Measurements from ENCODE around the gene DDX47.

Gene DDX47

DNA sequence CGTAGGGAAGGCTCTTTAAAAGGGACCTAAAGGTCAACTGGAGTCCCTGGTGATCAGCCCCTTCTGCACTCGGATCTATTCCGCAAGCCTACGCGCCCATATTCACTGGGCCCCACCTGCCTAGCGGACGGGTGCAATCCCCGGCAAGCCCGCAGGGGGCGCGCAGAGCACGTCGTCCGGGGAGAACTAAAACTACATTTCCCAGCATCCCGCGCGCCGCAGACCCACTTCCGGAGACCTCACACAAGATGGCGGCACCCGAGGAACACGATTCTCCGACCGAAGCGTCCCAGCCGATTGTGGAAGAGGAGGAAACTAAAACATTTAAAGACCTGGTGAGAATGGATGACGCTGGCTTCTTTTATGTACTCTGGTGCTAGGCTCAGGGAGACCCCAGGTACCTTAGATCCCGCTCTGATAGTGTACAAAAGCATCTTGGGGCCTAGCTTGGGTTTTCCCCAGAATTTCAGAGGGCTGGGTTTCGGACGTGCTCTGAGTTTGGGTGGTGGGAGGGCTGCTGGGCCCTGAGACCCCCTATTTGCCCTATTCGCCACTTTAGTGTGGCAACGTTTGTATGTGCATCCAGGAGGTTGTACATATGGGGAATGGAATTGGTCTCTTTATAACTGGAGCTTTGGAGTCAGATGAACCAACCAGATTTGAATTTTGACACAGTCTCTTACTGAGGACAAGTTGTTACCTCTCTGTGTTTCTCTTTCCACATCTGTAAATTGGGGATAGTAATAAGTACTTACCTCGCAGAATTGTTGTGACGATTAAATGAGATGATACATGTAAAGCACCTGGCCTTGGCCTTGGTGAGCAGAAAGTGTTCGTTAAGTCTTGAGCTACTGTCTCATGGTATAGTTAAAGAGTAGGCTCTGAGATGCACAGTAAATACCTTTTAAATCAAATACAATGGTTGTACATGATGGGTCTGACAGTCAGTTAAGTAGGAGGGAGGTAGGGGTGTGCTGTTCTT, at the start of gene DDX47:
Gene DDX47, plus strand, starts transcription at position 227 of the 982 bp plus-strand sequence. Its CDS starts 22 bp downstream, at position 249.
- peak; percentile 98 for DNase-seq

DNA sequence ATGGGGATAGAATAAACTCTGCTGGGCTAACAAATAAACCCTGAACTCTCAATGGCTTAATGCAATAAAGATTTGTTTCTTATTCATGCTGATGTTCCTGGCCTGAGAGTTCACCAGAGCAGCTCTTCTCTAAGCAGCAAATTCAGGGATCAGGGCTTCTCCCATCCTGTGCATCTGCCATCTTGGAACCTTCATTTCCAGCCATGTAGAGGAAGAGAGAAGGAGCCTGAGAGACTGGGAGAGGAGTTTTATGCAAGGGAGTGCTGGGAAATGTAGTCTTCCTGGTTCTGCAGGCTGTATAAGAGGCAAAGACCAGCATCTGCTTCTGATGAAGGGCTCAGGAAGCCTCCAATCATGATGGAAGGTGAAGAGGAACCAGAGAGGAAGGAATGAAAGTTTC, 48.3 kb upstream of the DDX47 start:
- no peak for DNase-seq

DNA sequence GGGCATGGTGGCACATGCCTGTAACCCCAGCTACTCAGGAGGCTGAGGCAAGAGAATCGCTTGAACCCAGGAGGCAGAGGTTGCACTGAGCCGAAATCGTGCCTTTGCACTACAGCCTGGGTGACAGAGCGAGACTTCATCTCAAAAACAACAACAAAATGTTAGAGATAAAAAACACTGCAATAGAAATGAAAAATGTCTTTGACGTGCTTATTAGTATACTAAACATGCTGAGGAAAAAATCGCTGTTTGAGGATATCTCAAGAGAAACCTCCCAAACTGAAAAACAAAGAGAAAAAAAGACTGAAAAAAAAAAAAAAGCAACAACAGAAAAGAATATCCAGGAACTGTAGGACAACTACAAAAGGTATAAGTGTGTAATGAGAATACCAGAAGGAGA, 42.9 kb upstream of the DDX47 start:
- no peak for DNase-seq

DNA sequence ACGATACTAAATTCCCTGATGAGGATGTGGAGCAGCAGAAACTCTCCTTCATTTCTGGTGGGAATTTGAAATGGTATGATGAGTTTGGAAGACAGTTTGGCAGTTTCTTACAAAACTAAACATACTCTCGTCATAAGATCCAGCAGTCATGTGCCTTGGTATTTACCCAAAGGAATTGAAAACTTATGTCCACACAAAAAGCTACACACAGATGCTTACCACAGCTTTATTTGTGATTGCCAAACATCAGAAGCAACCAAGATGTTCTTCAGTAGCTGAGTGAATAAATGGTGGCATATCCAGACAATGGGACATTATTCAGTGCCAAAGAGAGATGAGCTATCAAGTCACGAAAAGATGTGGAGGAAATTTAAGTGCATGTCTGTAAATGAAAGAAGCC, 38.4 kb upstream of the DDX47 start:
- DNase-seq: no peak

DNA sequence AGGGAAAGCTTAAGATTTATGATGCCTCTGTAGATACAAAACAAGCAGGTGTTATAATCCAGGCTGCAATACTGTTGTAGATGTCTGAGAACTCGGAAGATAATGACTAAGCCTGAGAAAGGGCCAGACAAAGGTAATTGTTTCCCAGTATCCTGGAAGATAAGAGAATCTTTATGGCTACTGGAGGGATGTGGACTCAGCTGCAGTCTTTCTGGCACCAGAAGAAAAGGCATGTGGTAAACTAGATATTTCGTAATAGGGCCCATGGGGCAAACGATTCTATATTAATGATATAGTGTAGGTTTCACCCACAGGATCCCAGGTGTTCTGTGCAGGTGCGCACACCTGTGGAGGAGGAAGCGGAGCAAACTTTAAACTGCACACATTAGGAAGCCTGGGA, 36.9 kb upstream of the DDX47 start:
- DNase-seq: no peak

DNA sequence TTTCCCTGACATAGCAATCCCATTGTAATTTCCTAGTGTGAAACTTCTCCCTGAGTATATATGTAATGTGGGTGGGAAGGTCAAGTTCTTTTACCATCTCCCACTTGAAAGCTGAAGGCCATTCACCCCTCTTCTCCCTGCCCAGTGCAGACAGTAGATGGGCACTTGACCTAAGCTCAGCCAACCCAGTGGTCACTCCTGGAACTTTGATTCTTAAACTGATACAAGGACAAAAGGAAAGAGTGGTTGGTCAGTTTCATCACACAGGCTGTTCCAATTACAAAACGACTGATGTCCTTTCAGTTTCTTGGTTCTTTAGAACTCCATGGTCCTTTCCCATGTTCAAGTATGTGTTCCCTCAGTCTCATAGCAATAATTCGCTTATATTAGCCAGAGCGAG, 36.1 kb upstream of the DDX47 start:
- DNase-seq: no peak

DNA sequence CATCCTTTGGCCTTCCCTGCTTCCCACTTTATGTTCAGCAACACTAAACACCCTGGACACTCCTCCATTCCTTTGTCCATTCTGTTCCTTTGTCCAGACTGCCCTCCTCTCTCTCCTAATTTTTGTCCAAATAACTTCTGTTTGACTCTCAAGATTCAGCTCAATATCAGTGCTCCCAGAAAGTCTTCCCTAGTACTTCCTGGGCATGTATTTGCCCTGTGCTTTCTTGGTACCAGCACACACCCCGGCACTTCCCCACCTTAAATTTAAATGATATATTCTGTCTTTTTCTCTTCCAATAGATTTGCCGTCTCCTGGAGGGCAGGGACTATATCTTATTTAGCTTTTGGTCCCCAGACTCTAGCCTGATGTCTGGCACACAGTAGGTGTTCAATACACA, 34.1 kb upstream of the DDX47 start:
- DNase-seq: no peak

DNA sequence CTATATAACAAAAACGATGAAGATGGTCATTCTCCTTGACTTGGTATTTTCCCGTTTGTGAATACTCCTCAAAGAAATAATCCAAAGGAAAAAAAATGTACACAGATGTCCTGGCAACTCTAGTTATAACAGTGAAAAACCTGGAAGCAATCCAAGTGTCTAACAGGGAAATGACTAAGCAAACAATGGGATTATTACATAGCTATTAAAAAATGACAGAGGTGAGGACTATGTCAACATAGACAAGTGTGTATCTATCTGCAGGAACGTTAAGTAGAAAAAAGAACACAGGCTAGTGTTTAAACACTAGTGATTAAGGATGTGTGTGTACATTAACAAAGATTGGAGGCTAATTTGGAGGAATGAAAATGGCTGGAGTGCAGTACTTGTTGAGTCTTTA, 33.6 kb upstream of the DDX47 start:
- no peak for DNase-seq

DNA sequence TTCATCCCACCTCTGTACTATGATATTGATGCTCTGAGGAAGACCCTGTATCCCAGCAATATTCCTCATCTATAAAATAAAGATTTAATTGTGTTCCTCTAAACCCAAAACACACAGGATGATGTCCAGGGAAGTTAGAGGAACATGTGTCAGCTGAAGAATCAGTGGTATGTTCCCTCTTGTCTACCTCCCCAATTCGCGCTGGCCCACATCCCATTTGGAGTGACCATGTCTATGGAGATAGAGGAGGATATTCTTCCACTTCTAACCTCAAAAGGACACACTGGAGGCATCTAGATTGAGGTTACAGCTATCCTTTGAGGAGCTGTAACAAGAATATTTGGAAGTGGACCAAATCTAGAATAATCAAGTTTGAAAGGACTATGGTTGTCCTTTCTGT, 29.0 kb upstream of the DDX47 start:
- DNase-seq: no peak

DNA sequence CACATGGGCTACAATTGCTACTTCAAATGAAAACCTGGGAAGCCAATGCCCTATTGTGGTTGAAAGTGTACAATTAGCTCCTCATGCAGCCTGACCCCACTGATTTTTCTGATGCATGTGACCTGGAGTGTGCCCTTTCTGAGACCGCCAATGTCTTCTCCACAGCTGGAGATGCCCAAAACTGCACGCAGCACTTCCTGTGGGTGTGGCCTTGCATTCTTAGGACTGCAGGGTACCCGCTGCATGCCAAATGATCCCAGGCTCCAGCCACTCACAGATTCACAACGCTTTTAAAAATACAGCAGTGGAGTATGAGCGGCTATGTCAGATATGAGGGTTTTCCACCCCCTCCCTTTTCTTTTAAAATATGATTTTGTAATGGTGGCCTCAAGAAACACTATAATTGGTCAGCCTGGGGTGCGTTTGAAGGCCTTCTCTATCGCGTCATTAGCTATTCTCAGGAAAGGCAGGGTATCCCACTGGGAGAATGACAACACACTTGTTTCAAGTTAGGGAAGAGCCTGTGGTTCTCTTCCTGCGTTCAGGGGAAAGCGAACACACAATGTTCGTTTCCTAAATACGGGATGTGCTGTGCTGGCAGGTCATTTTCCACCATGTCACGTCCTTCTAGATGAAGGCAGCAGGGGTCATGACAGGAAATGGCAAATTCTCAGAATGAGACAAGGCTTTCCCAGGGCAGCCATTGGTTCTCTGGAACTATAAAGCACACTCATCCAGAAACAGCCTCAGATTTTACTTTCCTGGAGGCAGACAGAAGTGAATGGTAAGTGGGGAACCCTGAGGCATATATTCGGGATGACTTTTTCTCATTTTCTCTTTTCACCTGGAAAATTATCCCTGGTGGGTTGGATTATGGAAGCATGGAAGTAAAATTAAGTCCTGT, 28.0 kb upstream of the DDX47 start, which contains the start of gene APOLD1:
Gene APOLD1, plus strand, starts transcription at position 749 of the 904 bp plus-strand sequence. Its CDS starts 33 bp downstream, at position 782.
- DNase-seq: no peak

DNA sequence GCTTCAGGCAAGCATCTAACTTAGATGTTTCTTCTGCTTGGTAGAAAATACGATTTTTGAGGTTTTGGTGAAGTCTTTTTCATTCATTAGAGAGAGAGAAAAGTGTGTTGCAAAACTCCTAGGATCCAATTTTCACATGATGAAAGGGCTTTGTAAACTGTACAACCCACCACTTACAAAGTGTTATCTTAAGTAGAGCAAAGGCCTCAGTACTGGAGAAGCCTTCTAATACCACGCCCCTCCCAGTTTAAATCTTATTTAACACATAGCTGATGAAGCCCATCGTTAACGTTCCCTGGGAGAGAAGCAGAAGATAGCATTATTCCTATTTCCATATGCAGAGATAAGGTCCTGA, 26.8 kb upstream of the DDX47 start:
- no peak for DNase-seq

DNA sequence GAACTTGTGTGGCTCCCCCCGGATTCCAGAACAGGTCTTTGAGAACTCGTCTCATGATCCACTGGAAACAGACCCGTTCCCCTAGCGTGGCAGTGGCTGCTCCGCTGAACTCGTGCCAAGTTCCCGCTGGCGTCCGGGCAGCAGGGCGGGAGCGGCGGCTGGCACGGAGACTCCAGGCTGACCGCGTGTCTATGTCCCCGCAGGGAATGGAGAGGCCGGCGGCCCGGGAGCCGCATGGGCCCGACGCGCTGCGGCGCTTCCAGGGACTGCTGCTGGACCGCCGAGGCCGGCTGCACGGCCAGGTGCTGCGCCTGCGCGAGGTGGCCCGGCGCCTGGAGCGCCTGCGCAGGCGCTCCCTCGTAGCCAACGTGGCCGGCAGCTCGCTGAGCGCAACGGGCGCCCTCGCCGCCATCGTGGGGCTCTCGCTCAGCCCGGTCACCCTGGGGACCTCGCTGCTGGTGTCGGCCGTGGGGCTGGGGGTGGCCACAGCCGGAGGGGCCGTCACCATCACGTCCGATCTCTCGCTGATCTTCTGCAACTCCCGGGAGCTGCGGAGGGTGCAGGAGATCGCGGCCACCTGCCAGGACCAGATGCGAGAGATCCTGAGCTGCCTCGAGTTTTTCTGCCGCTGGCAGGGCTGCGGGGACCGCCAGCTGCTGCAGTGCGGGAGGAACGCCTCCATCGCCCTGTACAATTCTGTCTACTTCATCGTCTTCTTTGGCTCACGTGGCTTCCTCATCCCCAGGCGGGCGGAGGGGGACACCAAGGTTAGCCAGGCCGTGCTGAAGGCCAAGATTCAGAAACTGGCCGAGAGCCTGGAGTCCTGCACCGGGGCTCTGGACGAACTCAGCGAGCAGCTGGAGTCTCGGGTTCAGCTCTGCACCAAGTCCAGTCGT, 26.2 kb upstream of the DDX47 start:
- peak; percentile 77 for DNase-seq

DNA sequence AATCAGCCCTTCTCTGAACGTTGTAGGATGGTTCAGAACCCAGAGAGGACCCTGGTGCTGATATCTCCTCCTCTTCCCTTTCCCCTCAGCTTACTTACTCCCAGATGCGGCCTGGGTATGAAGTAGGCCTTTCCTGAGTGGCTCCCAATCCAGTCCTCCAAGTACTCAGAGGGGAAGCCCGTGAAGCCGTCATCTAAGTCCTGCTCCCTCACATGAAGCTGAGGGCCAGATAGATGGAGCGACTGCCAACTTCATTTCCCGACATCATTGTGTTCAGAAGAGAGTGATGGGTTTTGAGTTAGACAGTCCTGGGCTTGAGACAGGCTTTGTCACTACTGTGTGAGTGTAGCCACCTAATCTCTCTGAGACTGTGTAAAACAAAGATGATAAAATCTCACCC, 25.0 kb upstream of the DDX47 start:
- DNase-seq: no peak

DNA sequence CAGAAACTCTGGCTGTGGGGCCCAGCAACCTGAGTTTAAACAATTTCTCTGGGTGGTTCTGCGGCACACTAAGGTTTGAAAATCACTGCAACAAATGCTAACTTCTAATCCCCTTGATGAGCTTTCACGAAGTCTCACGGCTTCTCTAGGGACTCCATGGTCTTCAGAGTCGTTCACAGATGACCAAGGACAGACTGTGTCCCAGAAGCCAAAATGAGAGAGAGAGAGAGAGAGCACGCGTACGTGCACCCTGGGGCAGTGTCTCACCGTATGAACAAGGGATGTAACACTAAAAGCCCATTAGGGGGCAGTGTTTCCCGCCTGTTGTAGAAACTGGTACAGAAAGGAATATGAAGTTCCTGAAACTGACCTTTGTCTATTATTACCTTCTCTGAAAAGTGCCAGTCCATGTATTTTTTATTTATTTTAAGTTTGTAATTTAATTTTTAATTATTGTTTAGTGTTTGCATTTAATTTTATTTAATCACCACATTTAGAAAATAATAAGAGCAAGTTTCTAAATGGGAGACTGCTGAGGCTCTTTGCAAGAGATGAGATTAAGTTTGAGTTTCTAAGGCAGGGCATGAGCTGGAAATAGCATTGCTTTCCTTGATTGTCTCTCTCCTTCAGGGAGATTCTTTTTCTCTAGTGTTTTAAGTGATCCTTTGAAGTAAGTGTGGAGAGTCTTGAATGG, 24.3 kb upstream of the DDX47 start:
- peak; percentile 84 for DNase-seq

DNA sequence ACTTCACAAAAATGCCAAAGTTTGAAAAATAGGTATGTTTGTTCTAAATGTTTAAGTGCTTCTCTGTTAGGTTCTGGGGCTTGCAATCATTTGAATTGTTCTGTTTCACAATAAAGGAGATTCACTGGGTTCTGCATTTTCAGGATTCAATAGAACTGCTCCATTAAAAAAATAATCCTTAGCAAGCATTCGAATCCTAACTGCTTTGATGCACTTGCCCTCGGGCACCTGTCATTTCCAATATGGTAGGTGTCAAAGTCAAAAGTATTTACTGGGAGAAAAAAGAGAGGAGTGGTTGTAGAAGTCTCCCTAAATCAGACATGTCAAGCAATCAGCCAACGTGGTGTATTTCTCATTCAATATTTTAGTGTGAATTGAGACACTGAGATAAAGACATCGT, 22.2 kb upstream of the DDX47 start:
- DNase-seq: no peak

DNA sequence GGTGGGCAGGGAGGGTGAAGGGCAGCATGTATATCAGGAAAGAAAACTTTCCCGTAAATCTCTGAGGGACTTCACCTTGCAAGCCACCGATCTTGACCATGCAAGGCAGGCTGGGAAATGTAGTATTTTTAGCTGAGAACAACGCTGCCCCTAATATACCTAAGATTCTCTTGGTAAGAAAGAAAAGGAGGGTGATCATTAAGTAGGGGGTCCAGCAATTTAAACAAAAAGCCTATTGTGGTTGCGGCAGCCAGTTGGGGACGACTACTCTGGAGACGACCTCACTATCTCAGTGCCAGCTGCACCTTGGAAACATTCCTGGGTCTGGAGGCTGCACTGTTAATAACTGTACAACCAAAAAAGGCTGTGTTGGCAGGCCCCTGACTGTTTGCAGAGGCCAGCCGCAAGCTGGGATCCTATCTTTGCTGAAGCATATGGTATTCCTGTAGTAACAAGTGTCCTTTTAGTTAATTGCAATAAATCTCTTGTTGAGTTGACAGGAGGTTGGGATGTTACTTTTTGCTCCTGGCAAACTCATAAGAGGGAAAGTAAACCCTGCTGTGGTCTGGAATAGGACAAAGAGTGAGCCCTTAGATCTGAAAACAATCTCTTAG, 21.3 kb upstream of the DDX47 start:
- peak; percentile 79 for DNase-seq

DNA sequence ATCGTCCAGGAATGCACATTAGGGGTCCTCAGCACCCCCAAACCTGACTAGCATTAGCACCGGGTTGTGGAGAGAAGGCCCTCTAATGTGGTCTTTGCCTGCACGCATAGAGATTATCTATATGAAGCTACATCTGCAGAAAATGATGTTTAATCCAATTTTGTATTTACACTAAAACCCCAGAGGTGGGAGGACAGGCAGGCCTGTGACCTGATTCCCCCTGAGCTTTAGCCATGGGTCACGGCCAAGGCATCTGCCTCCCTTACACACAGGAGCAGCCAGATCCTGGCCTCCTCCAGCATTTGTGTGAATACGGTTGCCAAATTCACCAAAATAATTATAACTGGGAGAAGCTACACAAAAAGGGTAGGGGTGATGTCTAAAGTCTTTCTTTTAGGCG, 20.7 kb upstream of the DDX47 start:
- DNase-seq: no peak

DNA sequence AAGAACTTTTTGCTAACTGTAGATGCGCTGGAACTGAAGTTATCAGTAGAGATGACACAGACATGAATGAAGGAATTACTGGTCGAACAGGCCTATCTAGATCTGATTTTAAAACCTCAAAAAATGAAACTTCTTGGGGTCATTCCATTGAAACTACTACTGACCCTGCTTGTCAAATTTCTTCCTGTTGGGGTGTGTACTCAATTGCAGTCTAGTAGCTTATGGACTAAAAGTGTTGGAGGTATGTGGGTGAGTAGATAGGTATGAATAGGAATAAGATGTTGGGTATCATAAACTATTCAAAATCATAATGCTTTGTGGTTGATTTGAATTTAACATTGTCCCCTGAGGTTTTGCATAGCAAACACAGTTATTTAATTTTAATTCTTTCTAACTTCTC, 18.5 kb upstream of the DDX47 start:
- no peak for DNase-seq

DNA sequence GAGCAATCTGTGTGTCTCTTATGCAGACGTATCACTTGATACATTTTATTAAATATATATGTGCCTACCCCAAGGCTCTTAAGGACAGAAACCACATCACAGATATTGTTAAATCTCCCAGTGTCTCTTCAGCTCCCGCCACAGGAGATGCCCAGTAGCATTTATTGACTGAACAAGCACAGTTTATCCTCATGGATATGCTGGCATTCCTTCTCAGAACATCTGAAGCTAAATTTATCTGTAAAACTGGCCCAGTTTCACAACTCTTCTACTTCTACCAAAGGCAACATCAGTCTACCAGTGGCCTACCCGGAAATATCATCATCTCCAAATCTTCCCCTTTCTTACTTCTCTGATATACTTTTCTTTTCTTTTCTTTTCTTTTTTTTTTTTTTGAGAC, 17.0 kb upstream of the DDX47 start:
- DNase-seq: no peak

DNA sequence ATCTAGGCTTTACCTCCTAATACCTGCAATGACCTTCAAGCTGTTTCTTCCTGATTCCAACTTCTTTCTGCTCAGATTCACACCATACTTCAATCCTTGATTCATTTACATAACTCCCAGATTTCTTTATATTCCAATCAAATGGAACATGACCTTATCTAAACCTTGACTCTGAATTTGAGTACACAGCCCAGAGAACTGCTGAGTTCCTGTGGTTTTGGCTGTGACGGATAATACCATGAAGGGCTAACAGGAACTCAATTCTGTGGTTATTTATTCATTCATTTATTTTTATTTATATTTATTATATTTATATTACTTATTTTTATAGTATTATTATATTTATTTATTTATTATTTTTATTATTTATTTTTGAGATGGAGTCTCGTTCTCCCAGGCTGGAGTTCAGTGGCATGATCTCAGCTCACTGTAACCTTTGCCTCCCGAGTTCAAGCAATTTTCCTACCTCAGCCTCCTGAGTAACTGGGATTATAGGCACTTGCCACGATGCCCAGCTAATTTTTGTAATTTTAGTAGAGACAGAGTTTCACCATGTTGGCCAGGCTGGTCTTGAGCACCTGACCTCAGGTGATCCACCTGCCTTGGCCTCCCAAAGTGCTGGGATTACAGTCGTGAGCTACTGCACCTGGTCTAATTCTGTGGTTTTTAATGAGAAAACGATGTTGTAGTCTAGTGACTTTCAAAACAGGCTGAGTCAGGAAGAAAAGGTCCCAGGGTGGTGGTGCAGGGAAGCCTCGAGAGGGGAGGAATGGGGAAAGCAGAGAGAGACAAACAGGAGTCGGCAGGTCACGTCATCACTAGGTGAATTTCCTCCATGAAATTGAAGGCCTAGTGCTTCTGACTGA, 16.0 kb upstream of the DDX47 start:
- no peak for DNase-seq

DNA sequence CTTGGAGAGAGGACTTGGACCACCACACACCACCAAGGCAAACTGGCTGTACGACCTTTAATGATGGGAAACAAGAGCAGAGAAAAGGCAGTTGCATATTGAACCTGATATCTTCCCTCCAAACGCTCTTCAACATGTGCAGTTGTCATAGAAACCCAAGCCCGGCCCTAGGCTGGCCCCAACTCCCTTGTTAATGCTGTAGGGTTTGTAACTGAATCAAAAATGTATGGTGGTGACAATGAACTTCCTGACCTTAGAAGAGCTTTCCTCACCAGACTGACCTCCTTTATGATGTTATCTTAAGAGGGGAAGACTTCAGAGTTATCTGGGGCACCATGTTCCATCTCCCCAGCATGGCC, 15.4 kb upstream of the DDX47 start:
- no peak for DNase-seq

All from islet precursor cell (in vitro differentiated cells).